Activated CD4-positive, alpha-beta memory T cell treated with anti-CD3 and anti-CD28 coated beads for 36 hours (primary cell): ENCODE measurements around the gene C4orf51. TPM values are rescaled to one million over a fixed set of nuclear protein-coding genes. Genes with fewer than 3 reads are reported as not detected.
A peak's percentile ranks its signal among the peaks of the same experiment; 100 is the strongest.

Source experiments
- CTCF ChIA-PET: fragments of 350-600 bp; sonication (Branson Sonifier 250); formaldehyde crosslinking; loops from one replicate; lab custom pipeline; 2021; ENCODE audit warnings: antibody characterized with exemption, inconsistent platforms; lab: Charles Lee
- POLR2A ChIA-PET: fragments of 350-600 bp; sonication (Branson Sonifier 250); formaldehyde crosslinking; loops from one replicate; lab custom pipeline; 2021; ENCODE audit warnings: antibody characterized with exemption; lab: Charles Lee
- DNase-seq: peaks from one replicate; pipeline ENCODE4 v3.0.0-alpha.2; 2020
- H3K27ac Mint-ChIP-seq: one replicate; pipeline ENCODE4 v1.8.0; 2021; ENCODE audit warnings: mixed read lengths
- H3K27me3 Mint-ChIP-seq: one replicate; pipeline ENCODE4 v1.8.0; 2021; ENCODE audit warnings: mixed read lengths
- H3K36me3 Mint-ChIP-seq: one replicate; pipeline ENCODE4 v1.8.0; 2021; ENCODE audit warnings: mixed read lengths
- H3K4me1 Mint-ChIP-seq: one replicate; pipeline ENCODE4 v1.8.0; 2021; ENCODE audit warnings: low read depth, mixed read lengths
- H3K4me3 Mint-ChIP-seq: one replicate; pipeline ENCODE4 v1.8.0; 2021; ENCODE audit warnings: mild to moderate bottlenecking, mixed read lengths
- H3K9me3 Mint-ChIP-seq: one replicate; pipeline ENCODE4 v1.8.0; 2021; ENCODE audit warnings: mixed read lengths
- intact Hi-C: fragments of 100-400 bp; cut with micrococcal nuclease; formaldehyde crosslinking; loops from one replicate; pipeline ENCODE4 v1.15.1; 2023
- total RNA-seq, 2 experiments: library from RNA; stranded (reverse); gene quantifications; one replicate each; pipeline ENCODE4 v1.2.3, GENCODE V29; 2021

The C4orf51 gene
- total RNA-seq, 2 experiments from 2014 or later = not detected

DNA sequence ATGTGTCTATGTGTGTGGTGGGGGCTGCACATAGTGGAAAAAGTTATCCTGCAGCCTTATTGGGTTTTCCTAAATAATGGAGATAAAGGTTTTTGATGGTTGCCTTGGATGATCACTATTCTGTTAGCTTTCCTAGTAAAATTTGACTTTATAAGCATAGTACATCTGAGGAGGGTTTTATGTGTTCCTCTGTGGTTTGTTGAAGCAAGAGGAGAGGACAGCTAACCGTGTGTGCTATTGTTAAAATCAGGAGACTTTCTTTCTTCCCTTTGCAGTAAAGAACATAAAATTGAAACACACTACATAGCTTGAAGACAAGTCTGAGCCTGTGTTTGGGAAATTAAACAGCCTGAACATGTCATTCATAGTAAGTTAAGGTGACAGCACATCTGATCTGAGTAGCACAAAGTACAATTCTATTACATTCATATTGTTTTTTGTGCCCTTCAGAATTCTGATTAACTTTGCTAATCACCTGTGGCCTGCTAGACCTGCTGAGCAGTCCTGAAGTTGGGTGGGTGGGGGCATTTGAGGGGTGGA, 36.8 kb downstream of the C4orf51 start:
- ChIA-PET CTCF (no interaction called here), POLR2A (no interaction called here)
- Mint-ChIP-seq H3K27me3 (peaks cover 15% of the 10 kb centered on the region), H3K4me1 (peaks cover 19% of the 10 kb centered on the region), H3K27ac (no peak overlapping the region), H3K9me3 (peaks cover 12% of the 10 kb centered on the region), H3K4me3 (no peak overlapping the region), H3K36me3 (peaks cover 1% of the 10 kb centered on the region)
- DNase-seq = no peak
- intact Hi-C loops = no loop called here

DNA sequence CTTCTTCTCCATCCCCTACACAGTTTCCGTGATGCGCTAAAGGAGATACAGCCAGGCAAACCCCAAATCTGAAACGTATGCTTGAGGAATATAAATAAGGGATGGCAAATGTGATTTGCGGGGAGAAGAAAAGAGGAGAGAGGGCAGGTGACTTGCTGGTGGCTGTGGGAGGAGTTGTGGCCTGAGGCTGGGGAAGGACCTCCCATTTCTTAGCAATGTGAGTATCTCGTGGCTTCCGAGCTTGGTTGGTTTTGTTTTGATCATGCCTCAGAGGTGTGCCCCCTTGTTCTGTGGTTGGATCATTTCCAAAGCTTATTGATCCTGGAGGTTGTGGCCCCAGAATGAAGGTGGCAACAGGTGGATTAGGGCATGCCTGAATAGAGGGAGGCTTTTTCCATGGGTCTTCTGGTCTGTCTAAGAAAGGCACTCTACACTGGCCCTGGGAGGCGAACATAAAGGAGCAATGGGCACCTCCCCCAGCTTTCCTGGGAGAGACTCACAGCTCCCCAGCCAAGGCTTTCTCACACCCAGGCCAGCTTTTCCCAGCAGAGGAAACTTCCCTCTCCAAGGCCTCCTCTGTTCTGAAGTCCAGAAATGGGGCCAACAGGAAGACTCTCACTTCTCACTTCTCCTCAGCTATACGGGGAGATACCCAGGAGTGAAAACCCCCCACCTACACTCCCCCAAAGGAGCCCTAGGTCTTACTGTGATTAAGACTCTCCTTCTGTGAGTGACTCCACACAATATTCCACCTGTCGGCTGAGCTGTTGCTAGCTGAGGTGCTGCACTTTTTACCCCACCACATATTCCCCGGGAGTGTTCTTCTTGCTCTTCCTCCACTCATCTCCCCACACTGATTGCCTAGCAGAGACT, 40.0 kb downstream of the C4orf51 start:
- H3K27me3 Mint-ChIP-seq = peaks cover 15% of the 10 kb centered on the region
- intact Hi-C loops = loop anchor here (1.0 kb wide), 2 partner anchors 88 to 109 kb away; no protein-coding TSS in a partner anchor
- H3K9me3 Mint-ChIP-seq = no peaks in the 10 kb centered on the region
- DNase-seq = peak; percentile 76
- peaks cover 21% of the 10 kb centered on the region for H3K4me1 Mint-ChIP-seq
- no peak overlapping the region for H3K4me3 Mint-ChIP-seq
- CTCF ChIA-PET = no interaction called here
- no peaks in the 10 kb centered on the region for H3K36me3 Mint-ChIP-seq
- H3K27ac Mint-ChIP-seq = peak overlapping the region; percentile 76
- POLR2A ChIA-PET = interaction anchor here (0.8 to 1.0 kb wide), 3 partner anchors 10 to 215 kb away, joined by 3 read pairs; partner anchors contain the start of gene MMAA

DNA sequence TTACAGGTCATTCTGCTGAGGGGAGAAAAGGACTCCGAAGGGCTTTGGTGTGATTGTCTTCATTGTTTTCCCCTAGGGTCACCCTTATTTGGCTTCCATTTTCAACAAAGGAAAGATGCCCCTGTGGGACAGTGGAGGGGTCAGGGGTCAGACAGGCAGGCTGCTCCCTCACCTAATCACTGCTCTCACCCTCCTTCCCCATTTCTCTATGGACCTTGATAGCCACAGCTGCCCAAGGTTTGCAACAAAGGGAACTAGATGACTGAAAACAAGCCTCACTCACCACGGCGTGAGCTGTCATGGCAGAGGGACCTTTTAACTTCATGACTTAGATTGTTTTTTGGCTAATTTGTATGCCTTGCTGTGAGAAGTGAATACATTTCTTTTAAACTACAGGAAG, 40.7 kb downstream of the C4orf51 start:
- CTCF ChIA-PET = no interaction called here
- no peaks in the 10 kb centered on the region for H3K36me3 Mint-ChIP-seq
- intact Hi-C loops = loop anchor here (1.0 kb wide), 2 partner anchors 88 to 109 kb away; no protein-coding TSS in a partner anchor
- peaks cover 15% of the 10 kb centered on the region for H3K27me3 Mint-ChIP-seq
- peak; percentile 48 for DNase-seq
- H3K4me1 Mint-ChIP-seq = peaks cover 21% of the 10 kb centered on the region
- H3K4me3 Mint-ChIP-seq = no peak overlapping the region
- POLR2A ChIA-PET = interaction anchor here (1.0 kb wide), 1 partner anchor 102 kb away, joined by 3 read pairs; the partner anchor contains the start of gene MMAA
- no peaks in the 10 kb centered on the region for H3K9me3 Mint-ChIP-seq
- H3K27ac Mint-ChIP-seq = peak overlapping the region; percentile 76

DNA sequence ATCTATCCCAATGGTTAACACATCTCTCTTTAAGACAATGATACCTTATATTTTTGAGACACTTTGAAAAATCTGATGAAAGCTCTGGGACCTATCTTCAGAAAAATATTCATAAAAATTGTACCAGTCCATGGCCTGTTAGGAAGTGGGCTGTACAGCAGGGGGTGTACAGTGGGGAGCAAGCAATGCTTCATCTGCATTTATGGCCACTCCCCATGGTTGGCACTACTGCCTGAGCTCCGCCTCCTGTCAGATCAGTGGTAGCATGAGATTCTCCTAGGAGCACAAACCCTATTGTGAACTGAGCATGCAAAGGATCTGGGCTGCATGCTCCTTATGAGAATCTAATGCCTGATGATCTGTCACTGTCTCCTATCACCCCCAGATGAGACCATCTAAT, 42.6 kb downstream of the C4orf51 start:
- H3K4me1 Mint-ChIP-seq = peaks cover 21% of the 10 kb centered on the region
- peaks cover 13% of the 10 kb centered on the region for H3K27me3 Mint-ChIP-seq
- H3K4me3 Mint-ChIP-seq = no peak overlapping the region
- DNase-seq = no peak
- ChIA-PET POLR2A (no interaction called here), CTCF (interaction anchor here (1.4 kb wide), 1 partner anchor 85 kb away, joined by 3 read pairs; no protein-coding TSS in a partner anchor)
- intact Hi-C loops = no loop called here
- no peaks in the 10 kb centered on the region for H3K9me3 Mint-ChIP-seq
- no peak overlapping the region for H3K27ac Mint-ChIP-seq
- H3K36me3 Mint-ChIP-seq = no peaks in the 10 kb centered on the region

DNA sequence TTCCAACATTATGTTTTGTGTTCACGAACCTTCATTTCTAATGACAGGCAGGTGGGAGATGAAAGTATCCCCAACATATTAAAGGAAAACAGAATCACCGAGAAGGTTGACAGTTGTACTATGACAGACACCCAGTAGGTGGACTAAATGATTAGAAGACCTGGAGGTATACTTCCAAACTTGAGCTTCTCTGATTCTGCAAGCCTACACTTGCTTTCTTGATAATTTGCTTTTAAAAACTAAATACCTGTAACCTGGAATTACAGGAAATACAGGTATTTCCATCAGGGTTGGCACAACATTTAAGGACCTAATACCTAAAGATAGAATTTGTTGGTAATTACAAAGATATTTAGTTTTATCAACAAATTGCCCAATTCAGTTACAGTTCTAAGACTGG, 43.4 kb downstream of the C4orf51 start:
- ChIA-PET CTCF (interaction anchor here (0.5 to 1.4 kb wide), 2 partner anchors 50 to 85 kb away, joined by 3 read pairs; no protein-coding TSS in a partner anchor), POLR2A (no interaction called here)
- H3K36me3 Mint-ChIP-seq = no peaks in the 10 kb centered on the region
- no peak overlapping the region for H3K27ac Mint-ChIP-seq
- H3K4me1 Mint-ChIP-seq = peaks cover 21% of the 10 kb centered on the region
- peaks cover 9% of the 10 kb centered on the region for H3K27me3 Mint-ChIP-seq
- H3K4me3 Mint-ChIP-seq = no peak overlapping the region
- intact Hi-C loops = no loop called here
- no peak for DNase-seq
- H3K9me3 Mint-ChIP-seq = no peaks in the 10 kb centered on the region

DNA sequence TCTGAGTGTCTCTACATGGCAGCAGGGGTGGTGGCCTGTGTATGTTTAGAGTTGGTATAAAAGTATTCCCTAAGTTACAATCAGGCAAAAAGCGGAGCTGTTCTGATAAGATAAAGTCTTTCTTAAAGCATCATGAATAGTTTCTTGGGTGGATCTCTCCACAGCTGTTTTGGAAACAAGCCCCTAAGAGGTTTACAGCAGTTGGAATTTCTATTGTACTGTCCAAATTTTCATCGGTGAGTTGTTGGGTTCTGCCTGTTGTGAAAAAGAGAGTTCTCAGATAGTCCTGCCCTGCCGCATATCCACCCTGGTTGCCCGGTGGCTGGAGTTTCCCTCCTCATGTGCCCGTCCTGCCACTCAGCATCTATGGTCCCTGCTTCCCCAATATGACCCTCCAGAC, 50.1 kb downstream of the C4orf51 start:
- H3K27ac Mint-ChIP-seq = no peak overlapping the region
- H3K36me3 Mint-ChIP-seq = no peaks in the 10 kb centered on the region
- ChIA-PET POLR2A (no interaction called here), CTCF (no interaction called here)
- no peak for DNase-seq
- intact Hi-C loops = loop anchor here (10.0 kb wide), 1 partner anchor 245 kb away; the partner anchor contains the start of gene SMAD1
- H3K4me1 Mint-ChIP-seq = peaks cover 24% of the 10 kb centered on the region
- H3K9me3 Mint-ChIP-seq = no peaks in the 10 kb centered on the region
- H3K27me3 Mint-ChIP-seq = peaks cover 6% of the 10 kb centered on the region
- no peak overlapping the region for H3K4me3 Mint-ChIP-seq

DNA sequence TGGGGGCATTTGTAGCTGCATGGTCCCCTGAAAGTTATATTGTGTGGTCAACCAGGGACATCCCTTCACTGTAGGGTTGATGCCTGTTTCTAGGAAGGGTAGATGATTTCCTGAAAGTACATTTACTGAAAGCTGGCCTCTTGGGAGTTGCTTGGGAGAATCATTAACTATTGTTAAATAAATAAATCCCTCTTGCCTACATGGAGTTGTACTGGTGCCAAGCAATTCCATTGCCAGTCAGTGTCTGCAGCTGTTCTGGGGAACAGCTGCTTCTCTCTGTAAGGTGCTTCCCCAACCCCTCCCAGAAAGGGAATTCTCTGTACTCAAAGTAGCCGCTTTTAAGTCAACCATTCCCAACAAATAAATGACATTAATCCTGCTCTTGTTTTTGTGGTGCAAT, 51.1 kb downstream of the C4orf51 start:
- H3K9me3 Mint-ChIP-seq = no peaks in the 10 kb centered on the region
- intact Hi-C loops = loop anchor here (10.0 kb wide), 1 partner anchor 246 kb away; the partner anchor contains the start of gene SMAD1
- H3K4me1 Mint-ChIP-seq = peaks cover 29% of the 10 kb centered on the region
- H3K27me3 Mint-ChIP-seq = peaks cover 6% of the 10 kb centered on the region
- ChIA-PET POLR2A (no interaction called here), CTCF (no interaction called here)
- no peaks in the 10 kb centered on the region for H3K36me3 Mint-ChIP-seq
- DNase-seq = no peak
- H3K4me3 Mint-ChIP-seq = no peak overlapping the region
- no peak overlapping the region for H3K27ac Mint-ChIP-seq

DNA sequence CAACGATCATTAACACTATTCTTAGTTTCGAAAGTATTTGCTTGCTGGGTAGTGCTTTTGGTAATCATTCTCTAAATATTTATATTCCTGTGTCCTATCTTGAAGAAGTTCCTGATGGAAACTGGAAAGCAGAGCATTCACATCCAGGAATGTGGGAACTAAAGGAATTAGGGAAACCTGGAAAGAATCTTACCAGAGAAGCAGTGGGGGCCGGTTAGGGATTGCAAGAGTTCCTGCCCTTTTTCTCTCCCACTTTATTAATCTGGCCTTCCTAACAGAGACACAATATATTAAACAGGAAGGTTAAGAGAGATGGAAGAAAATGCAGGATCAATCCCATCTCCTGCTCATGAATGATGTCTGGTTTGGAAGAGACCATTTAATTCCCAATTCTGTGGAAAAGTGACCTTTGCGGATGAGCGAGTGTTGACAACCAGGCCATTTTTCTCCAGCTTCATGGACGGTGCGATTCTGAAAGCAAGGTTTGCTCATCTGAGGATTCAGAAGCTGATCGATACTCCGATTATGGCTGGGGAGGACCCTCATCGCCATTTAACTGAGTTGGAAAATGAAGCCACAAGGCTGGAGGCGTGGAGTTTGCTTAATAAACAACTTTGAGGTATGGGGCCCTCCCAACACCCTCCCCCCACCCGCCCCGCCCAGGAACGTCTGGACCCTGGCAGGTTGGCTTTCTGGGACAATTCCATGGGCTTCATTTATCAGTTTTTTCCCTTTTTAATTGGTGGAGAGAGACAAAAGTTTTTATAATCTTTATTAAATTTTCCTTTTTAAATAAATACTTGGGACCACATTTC, 52.3 kb downstream of the C4orf51 start:
- Mint-ChIP-seq H3K9me3 (no peaks in the 10 kb centered on the region), H3K4me1 (peaks cover 29% of the 10 kb centered on the region), H3K27me3 (peaks cover 6% of the 10 kb centered on the region), H3K4me3 (peak overlapping the region; percentile 65), H3K27ac (peak overlapping the region; percentile 61), H3K36me3 (no peaks in the 10 kb centered on the region)
- peak; percentile 33 for DNase-seq
- POLR2A ChIA-PET = no interaction called here
- intact Hi-C loops = loop anchor here (2.0 to 10.0 kb wide), 3 partner anchors 207 to 549 kb away; partner anchors contain the start of genes SMAD1 and ZNF827
- CTCF ChIA-PET = no interaction called here

DNA sequence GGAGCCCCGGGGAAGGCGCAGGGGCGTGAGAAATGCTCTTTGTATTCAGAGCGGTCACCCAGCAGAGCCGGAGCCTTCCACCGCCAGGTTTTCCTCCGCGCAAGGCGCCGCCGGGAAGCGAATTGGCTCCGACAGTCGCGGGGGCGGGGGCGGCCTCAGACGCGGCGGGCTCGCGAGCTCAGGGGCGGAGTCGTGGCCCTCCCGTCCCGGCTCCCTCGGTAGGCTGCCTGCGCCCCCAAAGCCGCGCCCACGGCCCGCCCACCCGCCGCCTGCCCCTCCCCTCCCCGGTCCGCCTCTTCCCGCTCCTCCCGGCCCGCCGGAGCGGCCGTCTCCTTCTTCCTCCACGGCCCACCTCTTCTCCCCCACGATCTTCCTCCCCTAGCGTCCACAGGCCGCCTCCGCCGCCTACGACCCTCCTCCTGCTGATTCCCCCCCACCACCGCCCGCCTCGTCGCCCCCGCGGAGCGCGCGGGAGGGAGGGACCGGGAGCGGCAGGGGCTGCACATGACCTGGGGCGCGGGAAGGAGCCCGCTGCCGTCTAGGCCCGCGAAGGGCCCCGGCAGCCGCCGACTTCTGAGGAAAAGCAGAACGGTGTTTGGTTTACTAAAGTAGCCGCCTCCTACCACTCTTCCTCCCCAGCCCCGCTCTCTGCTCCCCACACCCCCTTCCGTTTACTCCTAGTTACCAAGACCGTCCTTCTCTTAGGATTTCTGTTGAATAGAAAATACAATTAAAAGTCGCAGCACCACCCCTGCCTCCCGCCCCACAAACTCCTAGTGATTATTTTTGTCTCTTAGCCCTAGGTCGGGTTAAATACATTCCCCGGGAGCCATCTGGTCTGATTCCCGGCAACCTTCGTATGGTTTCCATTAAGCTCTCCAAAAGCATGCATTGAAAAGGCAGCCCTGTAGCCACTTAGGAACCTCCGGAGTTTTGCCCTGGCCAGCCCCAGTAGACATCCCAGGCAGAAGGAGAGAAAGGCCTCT, 53.2 kb downstream of the C4orf51 start:
- peaks cover 6% of the 10 kb centered on the region for H3K27me3 Mint-ChIP-seq
- CTCF ChIA-PET = no interaction called here
- peak overlapping the region; percentile 62 for H3K27ac Mint-ChIP-seq
- POLR2A ChIA-PET = no interaction called here
- H3K9me3 Mint-ChIP-seq = no peaks in the 10 kb centered on the region
- H3K4me1 Mint-ChIP-seq = peaks cover 29% of the 10 kb centered on the region
- peak overlapping the region; percentile 69 for H3K4me3 Mint-ChIP-seq
- intact Hi-C loops = loop anchor here (1.0 to 10.0 kb wide), 6 partner anchors 75 to 550 kb away; partner anchors contain the start of genes MMAA, SMAD1 and ZNF827
- no peaks in the 10 kb centered on the region for H3K36me3 Mint-ChIP-seq
- peak; percentile 92 for DNase-seq

DNA sequence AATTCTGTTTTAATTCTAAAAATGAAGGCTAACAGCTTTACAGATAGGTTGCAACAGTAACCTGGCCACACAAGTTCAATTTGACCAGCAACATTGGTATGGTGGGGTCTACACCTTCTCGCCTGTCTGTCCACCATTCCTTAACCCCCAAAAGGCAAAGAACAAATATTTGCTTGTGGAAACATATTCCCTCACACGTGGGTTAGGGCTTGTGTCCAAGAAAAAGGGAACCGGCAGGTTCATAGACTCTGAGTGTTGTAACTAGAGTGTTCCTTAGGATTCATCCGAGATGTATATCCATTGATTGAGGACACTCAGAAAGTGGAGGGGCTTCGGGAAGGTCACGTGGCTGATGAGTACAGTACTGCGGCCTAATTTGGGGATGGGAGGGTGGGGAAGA, 54.1 kb downstream of the C4orf51 start:
- intact Hi-C loops = loop anchor here (2.0 to 10.0 kb wide), 2 partner anchors 23 to 249 kb away; partner anchors contain the start of gene SMAD1
- ChIA-PET CTCF (no interaction called here), POLR2A (no interaction called here)
- Mint-ChIP-seq H3K4me3 (no peak overlapping the region), H3K36me3 (no peaks in the 10 kb centered on the region), H3K4me1 (peaks cover 29% of the 10 kb centered on the region), H3K27ac (no peak overlapping the region), H3K27me3 (peaks cover 6% of the 10 kb centered on the region), H3K9me3 (no peaks in the 10 kb centered on the region)
- DNase-seq = no peak
